Retinal pigment epithelial cell (primary cell): ENCODE measurements around the gene STX3.
A peak's percentile ranks its signal among the peaks of the same experiment; 100 is the strongest.

Source experiments
- DNase-seq: peaks from one replicate; pipeline ENCODE4 v3.0.0-alpha.2; 2010; ENCODE audit warnings: low read depth
- H3K4me3 ChIP-seq: 2 replicates; pipeline ENCODE4 v1.5.1; 2011; ENCODE audit warnings: mild to moderate bottlenecking, low read length, control low read depth, moderate library complexity
- TF ChIP-seq, protein P1 (sequence below): conservative IDR thresholded peaks from 2 replicates; pipeline ENCODE4 v1.5.1; 2011; ENCODE audit warnings: low read depth, low read length, control low read depth, inconsistent platforms

Gene STX3

DNA sequence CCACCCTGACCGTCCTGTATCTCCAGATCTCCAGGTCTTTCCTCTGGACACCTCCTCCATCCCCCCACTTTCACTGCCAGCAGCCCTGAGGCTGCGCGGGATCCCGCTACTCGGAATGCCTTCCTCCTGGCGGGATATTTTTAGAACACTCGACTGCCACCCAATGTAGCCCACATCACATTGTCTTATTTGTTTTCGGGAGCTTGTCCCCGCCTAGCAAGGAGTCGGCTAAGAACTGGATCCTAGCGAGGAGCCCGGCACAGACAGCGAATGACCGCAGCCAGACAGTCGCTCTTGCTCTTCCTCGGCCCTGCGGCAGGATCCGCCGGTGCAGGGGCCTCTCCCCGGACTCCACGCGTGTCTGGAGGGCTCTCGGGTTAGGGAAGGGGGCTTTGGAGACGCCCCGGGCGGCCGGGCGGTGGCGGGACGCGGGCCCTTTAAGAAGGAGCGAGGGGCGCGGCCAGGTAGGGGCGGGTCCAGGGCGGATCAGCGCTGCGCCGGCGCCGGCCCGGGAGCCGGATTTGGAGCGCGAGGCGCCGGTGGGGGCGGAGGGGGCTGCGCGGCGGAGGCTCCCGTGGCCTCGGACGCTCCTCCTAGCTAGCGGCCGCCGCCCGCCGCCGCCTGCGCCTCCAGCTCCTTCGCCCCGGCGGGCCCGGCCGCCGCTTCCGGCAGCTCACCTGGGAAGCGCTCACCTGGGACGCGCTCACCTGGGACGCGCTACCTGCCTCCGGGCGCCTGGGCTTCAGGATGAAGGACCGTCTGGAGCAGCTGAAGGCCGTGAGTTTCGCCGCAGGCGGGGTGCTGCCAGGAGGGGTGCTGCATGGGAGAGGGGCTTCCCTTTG, at the start of gene STX3:
TSS of gene STX3 (plus strand) at position 518 of the 842 bp plus-strand sequence. CDS start at position 748, 230 bp downstream.
- no peak for DNase-seq
- peak within 1 kb of the TSS; percentile 74 for H3K4me3 ChIP-seq
- TF ChIP-seq, protein P1, sequence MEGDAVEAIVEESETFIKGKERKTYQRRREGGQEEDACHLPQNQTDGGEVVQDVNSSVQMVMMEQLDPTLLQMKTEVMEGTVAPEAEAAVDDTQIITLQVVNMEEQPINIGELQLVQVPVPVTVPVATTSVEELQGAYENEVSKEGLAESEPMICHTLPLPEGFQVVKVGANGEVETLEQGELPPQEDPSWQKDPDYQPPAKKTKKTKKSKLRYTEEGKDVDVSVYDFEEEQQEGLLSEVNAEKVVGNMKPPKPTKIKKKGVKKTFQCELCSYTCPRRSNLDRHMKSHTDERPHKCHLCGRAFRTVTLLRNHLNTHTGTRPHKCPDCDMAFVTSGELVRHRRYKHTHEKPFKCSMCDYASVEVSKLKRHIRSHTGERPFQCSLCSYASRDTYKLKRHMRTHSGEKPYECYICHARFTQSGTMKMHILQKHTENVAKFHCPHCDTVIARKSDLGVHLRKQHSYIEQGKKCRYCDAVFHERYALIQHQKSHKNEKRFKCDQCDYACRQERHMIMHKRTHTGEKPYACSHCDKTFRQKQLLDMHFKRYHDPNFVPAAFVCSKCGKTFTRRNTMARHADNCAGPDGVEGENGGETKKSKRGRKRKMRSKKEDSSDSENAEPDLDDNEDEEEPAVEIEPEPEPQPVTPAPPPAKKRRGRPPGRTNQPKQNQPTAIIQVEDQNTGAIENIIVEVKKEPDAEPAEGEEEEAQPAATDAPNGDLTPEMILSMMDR = peak; percentile 2

DNA sequence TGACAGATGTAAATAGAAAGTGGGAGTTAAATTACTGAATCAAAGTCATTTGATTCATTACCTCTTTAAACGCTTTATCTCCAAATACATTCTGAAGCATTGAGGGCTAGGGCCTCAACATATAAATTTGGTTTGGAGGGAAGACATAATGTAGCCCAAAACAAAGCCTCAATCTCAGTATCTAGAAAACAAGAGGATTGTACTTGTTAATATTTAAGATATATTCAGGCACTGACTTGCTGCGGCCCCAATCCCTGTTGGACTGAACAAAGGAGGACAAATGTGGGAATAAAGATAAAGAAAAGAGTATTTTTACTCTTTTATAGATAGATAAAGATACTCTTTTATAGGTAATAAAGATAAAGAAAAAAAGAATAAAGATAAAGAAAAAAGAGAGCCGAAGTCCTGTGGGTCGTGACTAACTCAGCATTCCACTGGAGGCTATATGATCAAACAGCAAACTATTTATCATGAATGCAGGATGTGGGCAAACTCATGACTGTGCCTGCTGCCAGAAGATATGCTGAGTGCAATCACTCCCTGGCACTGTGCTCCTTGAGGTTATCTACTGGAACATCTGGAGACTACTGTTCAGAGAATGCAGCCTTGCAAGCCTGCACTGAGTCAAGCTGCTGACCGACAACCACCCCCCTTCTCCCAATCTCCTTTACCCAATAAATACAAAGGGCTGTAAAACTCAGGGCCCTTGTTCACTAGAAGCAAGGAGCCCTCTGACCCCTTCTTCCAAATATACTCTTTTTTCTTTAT, 48.5 kb upstream of the STX3 start:
- no peak overlapping the region for H3K4me3 ChIP-seq
- TF ChIP-seq, protein P1 = no peak
- peak; percentile 85 for DNase-seq

DNA sequence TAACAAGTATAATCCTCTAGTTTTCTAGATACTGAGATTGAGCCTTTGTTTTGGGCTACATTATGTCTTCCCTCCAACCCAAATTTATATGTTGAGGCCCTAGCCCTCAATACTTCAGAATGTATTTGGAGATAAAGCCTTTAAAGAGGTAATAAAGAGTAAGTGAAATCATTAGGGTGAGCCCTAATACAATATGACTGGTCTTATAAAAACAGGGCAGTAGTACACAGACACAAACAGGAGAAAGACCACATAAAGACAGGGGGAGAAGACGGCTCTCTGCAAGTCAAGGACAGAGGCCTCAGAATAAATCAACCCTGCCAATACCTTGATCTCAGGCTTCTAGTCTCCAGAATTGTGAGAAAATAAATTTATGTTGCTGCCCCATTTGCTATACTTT, 47.8 kb upstream of the STX3 start:
- no peak for DNase-seq
- H3K4me3 ChIP-seq = no peak overlapping the region
- TF ChIP-seq, protein P1 = no peak

DNA sequence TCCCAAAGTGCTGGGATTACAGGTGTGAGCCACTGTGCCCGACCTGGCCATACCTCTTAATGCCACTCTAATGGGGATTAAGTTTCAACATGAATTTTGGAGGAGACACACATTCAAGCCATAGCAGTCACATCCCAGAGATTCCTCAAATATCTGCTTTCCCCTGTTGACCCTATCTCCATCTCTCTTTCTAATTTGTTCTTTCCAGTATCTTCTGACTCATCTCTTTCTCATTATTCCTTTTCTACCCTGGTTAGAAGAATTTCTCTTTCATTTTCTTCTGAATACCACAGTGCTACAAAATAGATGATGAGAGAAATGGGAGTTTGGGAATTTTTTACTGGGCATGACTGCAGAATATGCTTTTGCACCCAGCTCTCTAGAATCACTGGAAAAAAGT, 46.6 kb upstream of the STX3 start:
- no peak overlapping the region for H3K4me3 ChIP-seq
- no peak for DNase-seq
- TF ChIP-seq, protein P1 = no peak

DNA sequence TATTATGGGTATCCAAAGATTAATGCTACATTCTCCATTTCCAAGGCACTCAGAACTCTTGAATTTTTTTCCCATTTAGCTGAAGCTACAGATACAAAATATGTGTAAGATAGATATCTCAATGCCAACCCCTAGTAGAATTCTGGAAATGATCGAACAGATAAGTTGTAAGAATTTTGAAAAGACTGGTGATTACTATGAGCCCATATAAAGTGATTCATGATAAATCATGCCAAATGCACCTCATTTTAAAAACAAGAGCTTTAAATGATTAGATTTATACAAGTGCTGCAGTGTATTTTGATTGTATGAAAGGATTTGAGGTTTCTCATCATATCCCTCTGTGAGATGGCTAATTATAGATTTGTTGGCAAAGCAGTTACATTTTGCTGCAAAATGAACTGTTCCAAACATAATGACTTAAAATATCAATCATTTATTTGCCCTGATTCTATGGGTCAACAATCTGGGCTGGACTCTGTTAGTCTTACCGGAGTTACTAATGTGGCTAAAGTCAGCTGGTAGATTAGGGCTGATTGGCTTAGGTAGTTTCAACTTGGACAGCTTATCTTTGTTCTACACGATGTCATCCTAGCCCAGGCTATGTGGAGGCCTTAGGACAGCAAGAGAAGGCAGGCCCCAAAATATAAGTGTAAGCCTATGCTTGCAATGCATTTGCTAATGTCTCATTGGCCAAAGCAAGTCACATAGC, 44.9 kb upstream of the STX3 start:
- TF ChIP-seq, protein P1 = no peak
- H3K4me3 ChIP-seq = no peak overlapping the region
- DNase-seq = peak; percentile 59

DNA sequence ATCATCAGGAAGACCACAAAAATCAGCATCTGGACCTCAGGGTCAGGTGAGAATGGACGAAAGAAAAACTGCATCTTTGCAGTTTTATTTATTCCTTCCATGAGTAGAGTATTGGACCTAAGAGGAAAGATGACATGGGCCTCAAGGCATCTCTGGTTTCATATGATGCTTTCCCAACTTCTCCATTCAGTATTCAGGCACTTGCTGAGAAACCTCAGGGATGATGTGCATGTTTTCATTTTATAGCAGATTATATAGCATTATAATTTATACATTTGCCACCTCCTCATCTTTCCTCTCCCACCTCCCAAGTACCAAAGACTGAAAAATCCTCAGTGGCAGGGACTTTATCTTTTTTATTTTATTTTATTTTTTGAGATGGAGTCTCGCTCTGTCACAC, 41.4 kb upstream of the STX3 start, which contains the start of gene OR10V1:
TSS of gene OR10V1 (minus strand) at position 101 of the 400 bp plus-strand sequence. CDS start at position 101, 0 bp downstream.
- TF ChIP-seq, protein P1 = no peak
- H3K4me3 ChIP-seq = no peak within 1 kb of the TSS
- DNase-seq = no peak
